Endothelial cell (in vitro differentiated cells): ENCODE data around the gene PON2. TPM values are rescaled to one million over a fixed set of nuclear protein-coding genes. Genes with fewer than 3 reads are reported as not detected.

Experiments
- DNase-seq: peaks from one replicate; pipeline ENCODE4 v3.0.0; 2021; ENCODE audit warnings: low spot score
- H3K27ac Mint-ChIP-seq: one replicate; pipeline ENCODE4 v1.8.0; 2021; ENCODE audit warnings: mixed read lengths, inconsistent platforms; ENCODE audit not compliant: unreplicated experiment
- H3K27me3 Mint-ChIP-seq: one replicate; pipeline ENCODE4 v1.8.0; 2021; ENCODE audit warnings: mild to moderate bottlenecking, moderate library complexity, mixed read lengths, inconsistent platforms; ENCODE audit not compliant: unreplicated experiment
- H3K36me3 Mint-ChIP-seq: one replicate; pipeline ENCODE4 v1.8.0; 2021; ENCODE audit warnings: mild to moderate bottlenecking, low read depth, mixed read lengths, inconsistent platforms; ENCODE audit not compliant: unreplicated experiment
- H3K4me1 Mint-ChIP-seq: one replicate; pipeline ENCODE4 v1.8.0; 2021; ENCODE audit warnings: mild to moderate bottlenecking, mixed read lengths, inconsistent platforms; ENCODE audit not compliant: unreplicated experiment
- H3K4me3 Mint-ChIP-seq: one replicate; pipeline ENCODE4 v1.8.0; 2021; ENCODE audit warnings: mild to moderate bottlenecking, mixed read lengths, inconsistent platforms; ENCODE audit not compliant: unreplicated experiment
- H3K9me3 Mint-ChIP-seq: one replicate; pipeline ENCODE4 v1.8.0; 2021; ENCODE audit warnings: mixed read lengths, inconsistent platforms; ENCODE audit not compliant: unreplicated experiment
- total RNA-seq: library from RNA; stranded (reverse); fragmentation: NEBNext Ultra II Directional; extraction: Animal tissue kit (Norgen Biotek cat#: 25700); gene quantifications from one replicate; pipeline ENCODE4 v1.2.1, GENCODE V29; 2021; ENCODE audit not compliant: unreplicated experiment
- TF ChIP-seq, protein P1 (sequence below): fragments of 200-600 bp; sonication (generic); IDR thresholded peaks from one replicate; pipeline ENCODE4 v1.5.0; 2021; ENCODE audit warnings: antibody characterized with exemption; ENCODE audit not compliant: unreplicated experiment

The PON2 gene
- total RNA-seq, 1 donor from 2014 or later: 158 TPM

DNA sequence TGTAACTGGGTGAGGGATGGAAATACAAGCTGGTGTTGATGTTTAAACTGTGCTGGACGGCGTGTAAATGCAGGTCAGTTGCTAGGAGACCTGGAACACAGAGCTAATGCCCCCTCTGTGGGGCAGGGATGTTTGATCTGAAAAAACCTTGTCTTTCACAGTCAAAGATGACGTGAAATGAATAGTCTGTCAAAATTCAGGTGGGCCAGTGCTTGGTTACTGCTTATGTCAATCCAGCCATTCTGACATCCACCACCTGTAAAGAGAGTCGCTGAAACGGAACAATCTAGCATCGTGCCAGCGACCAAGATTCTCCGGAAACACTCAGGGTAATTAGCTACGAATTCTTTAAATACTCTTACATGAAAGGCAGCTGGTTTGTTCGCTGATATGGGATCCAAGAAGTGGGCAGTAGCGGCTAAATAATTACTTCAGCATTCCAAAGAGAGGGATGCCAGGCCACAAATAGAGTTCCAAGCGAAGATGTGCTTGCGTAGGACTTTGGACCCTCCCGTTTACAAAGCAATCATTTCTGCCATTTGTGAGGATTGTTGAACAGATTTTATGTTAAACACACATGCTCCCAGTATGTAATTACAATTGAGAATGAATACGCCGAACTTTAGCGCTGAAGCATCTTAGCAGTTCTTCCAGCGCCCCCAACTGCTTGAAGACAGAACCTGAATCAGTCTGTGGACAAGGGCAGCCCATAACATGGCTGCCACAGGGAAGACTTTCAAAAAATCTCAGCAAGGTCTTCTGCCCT is 43.6 kb upstream of the PON2 start:
- Mint-ChIP-seq H3K27ac (no peak overlapping the region), H3K4me3 (no peak overlapping the region), H3K4me1 (peaks cover 13% of the 10 kb centered on the region), H3K36me3 (no peaks in the 10 kb centered on the region), H3K27me3 (no peaks in the 10 kb centered on the region), H3K9me3 (no peaks in the 10 kb centered on the region)
- TF ChIP-seq, protein P1, sequence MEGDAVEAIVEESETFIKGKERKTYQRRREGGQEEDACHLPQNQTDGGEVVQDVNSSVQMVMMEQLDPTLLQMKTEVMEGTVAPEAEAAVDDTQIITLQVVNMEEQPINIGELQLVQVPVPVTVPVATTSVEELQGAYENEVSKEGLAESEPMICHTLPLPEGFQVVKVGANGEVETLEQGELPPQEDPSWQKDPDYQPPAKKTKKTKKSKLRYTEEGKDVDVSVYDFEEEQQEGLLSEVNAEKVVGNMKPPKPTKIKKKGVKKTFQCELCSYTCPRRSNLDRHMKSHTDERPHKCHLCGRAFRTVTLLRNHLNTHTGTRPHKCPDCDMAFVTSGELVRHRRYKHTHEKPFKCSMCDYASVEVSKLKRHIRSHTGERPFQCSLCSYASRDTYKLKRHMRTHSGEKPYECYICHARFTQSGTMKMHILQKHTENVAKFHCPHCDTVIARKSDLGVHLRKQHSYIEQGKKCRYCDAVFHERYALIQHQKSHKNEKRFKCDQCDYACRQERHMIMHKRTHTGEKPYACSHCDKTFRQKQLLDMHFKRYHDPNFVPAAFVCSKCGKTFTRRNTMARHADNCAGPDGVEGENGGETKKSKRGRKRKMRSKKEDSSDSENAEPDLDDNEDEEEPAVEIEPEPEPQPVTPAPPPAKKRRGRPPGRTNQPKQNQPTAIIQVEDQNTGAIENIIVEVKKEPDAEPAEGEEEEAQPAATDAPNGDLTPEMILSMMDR: no peak
- DNase-seq: peak; percentile 40

DNA sequence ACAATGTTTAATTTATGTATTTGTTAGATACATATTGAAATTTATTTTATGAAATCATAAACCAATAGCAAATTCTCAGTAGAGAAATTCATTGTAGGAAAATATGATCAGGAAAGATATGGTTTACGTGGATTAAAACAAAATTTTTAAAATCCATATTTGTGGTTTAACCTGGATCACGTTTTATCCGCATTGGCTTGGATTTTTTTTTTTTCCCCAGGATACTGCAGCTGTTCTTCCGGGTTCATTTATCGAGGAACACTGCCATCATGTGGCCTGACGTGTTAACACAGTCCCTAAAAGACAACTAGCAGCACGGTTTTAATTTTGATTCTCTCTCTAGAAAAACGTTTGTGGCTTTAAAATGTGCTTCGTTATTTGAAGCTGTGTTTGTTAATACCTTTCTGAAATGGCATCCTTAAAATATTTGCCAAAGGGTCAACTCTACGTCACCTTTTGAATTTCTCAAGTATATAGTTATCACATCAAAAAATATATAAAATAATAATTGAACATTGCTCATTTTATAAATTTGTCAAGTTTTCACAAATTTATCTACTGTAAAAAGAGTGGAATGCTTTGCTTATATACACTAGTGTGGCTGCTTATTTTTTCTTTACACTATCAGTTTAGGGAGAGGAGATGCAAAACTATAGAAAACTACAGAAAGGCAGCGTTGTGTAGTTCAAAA is 42.2 kb upstream of the PON2 start:
- Mint-ChIP-seq H3K27ac (peak overlapping the region; percentile 40), H3K9me3 (no peaks in the 10 kb centered on the region), H3K36me3 (no peaks in the 10 kb centered on the region), H3K4me3 (no peak overlapping the region), H3K4me1 (peaks cover 27% of the 10 kb centered on the region), H3K27me3 (no peaks in the 10 kb centered on the region)
- DNase-seq: peak; percentile 57
- TF ChIP-seq, protein P1: peak; percentile 88

DNA sequence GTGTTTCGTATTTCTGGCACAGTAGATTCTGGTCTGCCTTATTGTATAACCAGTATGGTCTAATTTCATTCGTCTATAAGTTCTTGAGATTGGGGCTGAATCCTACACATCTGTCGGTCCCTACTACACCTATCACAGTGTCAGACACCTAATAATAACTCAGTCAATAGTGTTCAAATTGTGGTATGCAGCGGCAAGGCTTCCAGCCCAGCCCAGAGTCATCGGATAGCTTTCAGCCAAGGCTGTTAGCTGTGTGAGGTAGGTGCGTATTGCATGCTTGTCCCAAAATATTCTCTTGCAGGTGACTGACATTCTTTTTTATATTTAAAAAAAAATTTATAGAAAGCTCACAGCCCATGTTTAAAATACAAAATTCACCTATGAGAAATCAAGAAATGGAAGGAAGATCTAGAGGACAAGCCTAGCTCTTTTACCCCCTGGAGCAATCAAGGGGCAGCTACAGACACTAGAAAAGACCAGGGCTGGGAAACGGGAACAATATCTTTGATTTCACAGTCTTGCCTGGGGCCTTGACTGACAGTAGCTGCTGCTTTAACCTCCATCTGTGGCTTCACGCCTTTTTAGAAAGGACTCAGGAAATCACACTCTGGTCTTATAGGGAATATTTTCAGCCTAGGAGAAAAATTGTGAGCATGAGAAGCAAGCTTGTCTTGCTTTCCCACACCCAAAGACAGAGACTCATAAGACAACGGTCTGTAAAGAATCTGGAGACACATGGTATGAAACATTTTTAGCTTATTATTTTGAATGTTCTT is 41.4 kb upstream of the PON2 start:
- H3K27ac Mint-ChIP-seq: peak overlapping the region; percentile 91
- no peaks in the 10 kb centered on the region for H3K36me3 Mint-ChIP-seq
- H3K4me1 Mint-ChIP-seq: peaks cover 35% of the 10 kb centered on the region
- TF ChIP-seq, protein P1: no peak
- H3K4me3 Mint-ChIP-seq: no peak overlapping the region
- no peaks in the 10 kb centered on the region for H3K27me3 Mint-ChIP-seq
- DNase-seq: no peak
- no peaks in the 10 kb centered on the region for H3K9me3 Mint-ChIP-seq

DNA sequence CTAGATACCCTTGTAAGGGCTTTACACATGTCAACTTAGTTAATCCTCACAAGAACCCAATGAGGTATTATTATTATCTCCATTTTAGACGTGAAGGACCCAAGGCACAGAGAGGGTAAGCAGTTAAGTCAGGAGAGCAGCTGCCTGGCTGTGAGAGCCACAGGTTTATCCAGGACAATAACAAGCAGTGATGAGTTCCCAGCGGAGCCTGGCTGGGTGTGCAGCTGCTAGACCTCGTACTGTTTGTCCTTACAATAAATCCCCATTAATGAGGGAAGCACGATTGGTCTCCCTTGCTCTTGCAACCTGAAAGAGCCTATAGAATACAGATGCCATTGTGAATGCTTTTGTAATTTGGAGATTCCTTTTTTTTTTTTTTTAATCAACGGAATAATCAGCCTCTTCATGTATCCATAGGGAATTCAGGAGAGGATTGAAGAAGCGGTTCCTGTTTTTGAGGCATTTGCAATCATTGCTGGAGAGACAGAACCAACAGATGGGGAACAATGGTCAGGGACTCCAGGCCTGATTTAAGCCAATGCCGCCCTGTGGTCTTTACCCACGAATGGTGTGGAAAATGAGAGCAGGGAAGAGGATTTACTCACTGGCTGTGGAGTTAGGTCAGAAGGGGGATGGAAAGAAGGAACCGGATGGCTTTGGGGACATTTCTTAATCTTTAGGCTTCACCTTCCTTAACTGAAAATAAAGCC is 38.6 kb upstream of the PON2 start:
- no peak for DNase-seq

More for the DNA sequence above, 38.6 kb upstream of the PON2 start:
- H3K27ac Mint-ChIP-seq: no peak overlapping the region
- peaks cover 51% of the 10 kb centered on the region for H3K4me1 Mint-ChIP-seq
- no peaks in the 10 kb centered on the region for H3K36me3 Mint-ChIP-seq
- TF ChIP-seq, protein P1: no peak
- no peaks in the 10 kb centered on the region for H3K9me3 Mint-ChIP-seq
- no peaks in the 10 kb centered on the region for H3K27me3 Mint-ChIP-seq
- no peak overlapping the region for H3K4me3 Mint-ChIP-seq
